K562 (cell line): ENCODE results near the gene BTG2. TPM values are rescaled to one million over a fixed set of nuclear protein-coding genes. Genes with fewer than 3 reads are reported as not detected.

Experiments used
- ATAC-seq: fragments of 200-7000 bp; cut with Tn5 transposase; 3 replicates; pipeline ENCODE4 v1.9.1; 2020; ENCODE audit warnings: moderate library complexity
- BruUV-seq: library from RNA; stranded (reverse); fragments of 400-500 nt; replicated peaks from 2 replicates; lab custom pipeline; 2021; lab: Mats Ljungman, UMichigan
- CTCF ChIA-PET: fragments of 300-600 bp; formaldehyde crosslinking; extraction: SDS; loops from one replicate; lab custom pipeline; 2021; ENCODE audit warnings: low intra/inter-chr PET ratio; lab: Yijun Ruan, JAX
- POLR2A ChIA-PET: fragments of 300-600, 350-650 bp; sonication (Branson Sonifier 250); formaldehyde crosslinking; extraction: SDS; loops from one replicate; lab custom pipeline; 2021; ENCODE audit warnings: antibody characterized with exemption, inconsistent platforms; lab: Yijun Ruan, JAX
- DNase-seq, 4 experiments: peaks; one replicate each; pipeline versions ENCODE4 v3.0.0 to v3.0.0-alpha.2; 2011 to 2018; ENCODE audit warnings: low spot score in 3 of 4, mixed read lengths in 3 of 4; ENCODE audit errors: extremely low read depth in 1 of 4
- FAIRE-seq: peaks from 2 replicates; lab custom pipeline; 2011; peaks lifted over from hg19 to GRCh38; lab: Jason Lieb, UNC
- H2AFZ ChIP-seq: 2 replicates; pipeline ENCODE4 v1.6.0; 2011; ENCODE audit warnings: low read depth, low read length, control low read depth, inconsistent platforms
- H3K27ac ChIP-seq: fragments of 200-600 bp; 3 replicates; pipeline ENCODE4 v1.8.0; 2011; ENCODE audit warnings: low read depth, mild to moderate bottlenecking, control low read depth, inconsistent platforms, low read length, moderate library complexity, mixed read lengths; ENCODE audit errors: extremely low read depth
- H3K27me3 ChIP-seq, 2 experiments: fragments of 300-600 bp in 1 of 2; 2 replicates in 1 of 2; 3 replicates in 1 of 2; pipeline versions ENCODE4 v1.6.0 to v1.8.0; 2011; ENCODE audit warnings: inconsistent platforms in 2 of 2, low read length in 2 of 2, mild to moderate bottlenecking in 1 of 2, mixed read lengths in 1 of 2, moderate library complexity in 1 of 2; ENCODE audit not compliant: control insufficient read depth in 2 of 2, insufficient read depth in 2 of 2
- H3K36me3 ChIP-seq: fragments of 300-600 bp; 3 replicates; pipeline ENCODE4 v1.8.0; 2011; ENCODE audit warnings: mild to moderate bottlenecking, low read length, inconsistent platforms; ENCODE audit not compliant: control insufficient read depth, insufficient read depth
- H3K4me1 ChIP-seq, 2 experiments: fragments of 200-600 bp in 1 of 2; replicated peaks in 1 of 2; 2 replicates in 1 of 2; 3 replicates in 1 of 2; pipeline versions ENCODE4 v1.5.1 to v1.8.0; 2011; ENCODE audit warnings: inconsistent platforms in 2 of 2, low read length in 2 of 2, mild to moderate bottlenecking in 1 of 2, mixed read lengths in 1 of 2, moderate library complexity in 1 of 2; ENCODE audit not compliant: control insufficient read depth in 2 of 2, insufficient read depth in 2 of 2
- H3K4me2 ChIP-seq: 2 replicates; pipeline ENCODE4 v1.6.1; 2011; ENCODE audit warnings: low read length, control low read depth, inconsistent platforms, mixed read lengths; ENCODE audit not compliant: insufficient read depth
- H3K4me3 ChIP-seq: fragments of 200-600 bp; sonication (generic), shearing (Covaris generic); 2 replicates; pipeline ENCODE4 v1.5.1; 2016; ENCODE audit warnings: control low read depth, inconsistent platforms
- H3K79me2 ChIP-seq: fragments of 200-600 bp; 3 replicates; pipeline ENCODE4 v1.8.0; 2011; ENCODE audit warnings: low read length, inconsistent platforms; ENCODE audit not compliant: control insufficient read depth, insufficient read depth
- H3K9ac ChIP-seq, 2 experiments: 2 replicates each; pipeline versions ENCODE4 v1.6.0 to v1.6.1; 2011; ENCODE audit warnings: low read depth in 2 of 2, low read length in 2 of 2, control low read depth in 1 of 2, inconsistent platforms in 1 of 2, mild to moderate bottlenecking in 1 of 2, mixed read lengths in 1 of 2; ENCODE audit not compliant: insufficient read depth in 1 of 2
- H3K9me1 ChIP-seq: one replicate; pipeline ENCODE4 v1.6.0; 2011; ENCODE audit warnings: inconsistent platforms, mild to moderate bottlenecking, low read length, moderate library complexity; ENCODE audit not compliant: control insufficient read depth, insufficient read depth
- H3K9me3 ChIP-seq: replicated peaks from 2 replicates; pipeline ENCODE4 v1.5.1; 2011; ENCODE audit warnings: low read depth, low read length, inconsistent platforms; ENCODE audit not compliant: control insufficient read depth, insufficient read depth
- H4K20me1 ChIP-seq: replicated peaks from 2 replicates; pipeline ENCODE4 v1.6.1; 2011; ENCODE audit warnings: low read length, inconsistent platforms, mixed read lengths; ENCODE audit not compliant: control insufficient read depth, insufficient read depth
- BRD9 ChIP-seq: fragments of 450-650 bp; IDR thresholded peaks from 2 replicates; pipeline ENCODE4 v1.6.1; 2018; ENCODE audit warnings: low read depth; ENCODE audit not compliant: partially characterized antibody
- CBX2 ChIP-seq: fragments of 200-600 bp; sonication (generic); IDR thresholded peaks from one replicate; pipeline ENCODE4 v1.6.1; 2012; ENCODE audit warnings: mild to moderate bottlenecking, low read length, inconsistent platforms; ENCODE audit not compliant: insufficient read depth, poor library complexity, severe bottlenecking
- CGGBP1 ChIP-seq: fragments of 250-450 bp; sonication (Bioruptor Pico); IDR thresholded peaks from 2 replicates; pipeline ENCODE4 v1.9.0; 2021; ENCODE audit warnings: mild to moderate bottlenecking
- GABPA ChIP-seq: fragments of 200-800 bp; sonication (Bioruptor generic); conservative IDR thresholded peaks from 2 replicates; pipeline ENCODE4 v1.6.1; 2016; ENCODE audit warnings: low read depth, missing genetic modification characterization, missing compliant biosample characterization
- ID3 ChIP-seq, 2 experiments: fragments of 250-450 bp in 1 of 2; fragments of 450-650 bp in 1 of 2; sonication (Bioruptor Pico) in 1 of 2; IDR thresholded peaks; 2 replicates each; pipeline versions ENCODE4 v1.6.1 to v1.8.0; 2016 to 2021; ENCODE audit warnings: mild to moderate bottlenecking in 2 of 2, moderate library complexity in 2 of 2, missing compliant biosample characterization in 1 of 2, missing genetic modification characterization in 1 of 2
- RBM15 ChIP-seq: fragments of 200-400 bp; formaldehyde crosslinking; IDR thresholded peaks from 2 replicates; pipeline ENCODE4 v1.6.1; 2018; ENCODE audit warnings: mild to moderate bottlenecking, low read length, moderate library complexity; ENCODE audit not compliant: insufficient read depth
- ZBTB12 ChIP-seq: fragments of 250-450 bp; sonication (Bioruptor Pico); IDR thresholded peaks from 2 replicates; pipeline ENCODE4 v1.4.0; 2020
- ZKSCAN1 ChIP-seq: fragments of 150-350 bp; IDR thresholded peaks from 2 replicates; pipeline ENCODE4 v1.6.1; 2016; ENCODE audit warnings: low read depth, low read length
- ZNF512 ChIP-seq: IDR thresholded peaks from 2 replicates; pipeline ENCODE4 v1.6.1; 2016; ENCODE audit warnings: missing genetic modification characterization, missing compliant biosample characterization
- ZNF695 ChIP-seq: fragments of 450-650 bp; formaldehyde crosslinking; IDR thresholded peaks from 2 replicates; pipeline ENCODE4 v1.4.0; 2020; ENCODE audit warnings: mild to moderate bottlenecking, moderate library complexity
- WGBS: fragments of 100-300 bp; shearing (Covaris generic); methylation state at CpG from one replicate; pipeline ENCODE4 v1.1.6; 2016; ENCODE audit warnings: low coverage, mixed read lengths; ENCODE audit not compliant: insufficient coverage; ENCODE audit errors: missing lambda C conversion rate; 5-methylcytosine and 5-hydroxymethylcytosine counted together
- in situ Hi-C: fragments of 300-500 bp; cut with MboI; formaldehyde crosslinking; loops from 4 replicates; pipeline ENCODE4 v1.15.0; 2018; ENCODE audit warnings: inconsistent platforms, mixed read lengths
- intact Hi-C: fragments of 100-400 bp; cut with micrococcal nuclease; formaldehyde crosslinking; loops from 2 replicates; pipeline ENCODE4 v1.14.2; 2022
- polyA plus RNA-seq, 8 experiments: library from polyadenylated mRNA; depleted of rRNA in 4 of 8; stranded (reverse) in 5 of 8; unstranded in 3 of 8; fragments of >200 nt; fragmentation: Nextera tagmentation in 2 of 8; fragmentation: Illumina TruSeq in 1 of 8; extraction: Ambion mirVana in 2 of 8; extraction: Trizol in 1 of 8; gene quantifications; 2 replicates each; pipeline versions ENCODE4 v1.2.1 to v1.2.3, GENCODE V29; 2011 to 2014; ENCODE audit warnings: inconsistent platforms in 1 of 8, missing spikeins in 1 of 8
- total RNA-seq, 7 experiments: library from RNA; depleted of rRNA in 6 of 7; stranded (reverse); fragments of >200 nt in 6 of 7; fragmentation: Illumina TruSeq in 2 of 7; extraction: Trizol in 2 of 7; gene quantifications; 2 replicates each; pipeline versions ENCODE4 v1.2.1 to v1.2.3, GENCODE V29; 2011 to 2021; ENCODE audit warnings: low replicate concordance in 1 of 7

BTG2 gene
- total and polyA plus RNA-seq, 9 of the 15 experiments (the other 6 are each of a cell fraction or from before 2014, with no cell fraction given) = 2.3 to 41.9 (median 8.7) TPM

- TF ChIP-seq ZBTB12 (CRISPR knock-in tag) = peak; percentile 75
- no peak for TF ChIP-seq RBM15
Measured at GRCh38 chr1:203287109-203287893, 18.0 kb upstream of the BTG2 start (continued).

- DNase-seq (no peak), ATAC-seq (no peak), FAIRE-seq (no peak)
- peak overlapping the region; percentile 14; the same call in 1 of the 3 replicates for H3K27ac ChIP-seq
- H3K9ac ChIP-seq = peak overlapping the region; percentile 16 to 65; a peak in 2 of 4 replicates
- BruUV-seq = no TSS peak
- POLR2A ChIA-PET = interaction anchor here (0.6 to 6.6 kb wide), 4 partner anchors 11 to 100 kb away, joined by 3 to 84 read pairs (median 8); partner anchors contain the start of gene BTG2
- H3K27me3 ChIP-seq = no peaks in the 10 kb centered on the region
- no peaks in the 10 kb centered on the region for H4K20me1 ChIP-seq
- WGBS = 54% methylated on average over 5 of the region's 5 CpGs
- H3K9me3 ChIP-seq = no peaks in the 10 kb centered on the region
- peaks cover 41 to 62% of the 10 kb centered on the region in 2 experiments for H3K4me1 ChIP-seq
- H2AFZ ChIP-seq = peak overlapping the region; percentile 78
- no peaks in the 10 kb centered on the region for H3K9me1 ChIP-seq
- CTCF ChIA-PET = interaction anchor here (0.9 kb wide), 1 partner anchor 15 kb away, joined by 5 read pairs; no protein-coding TSS in a partner anchor
- no peak overlapping the region for H3K4me3 ChIP-seq
- H3K79me2 ChIP-seq = no peaks in the 10 kb centered on the region
- H3K4me2 ChIP-seq = peak overlapping the region; percentile 27
- TF ChIP-seq ID3 (CRISPR knock-in tag; IDR thresholded peaks at IDR 0.05) (no peak), ID3 (tag; IDR thresholded peaks at IDR 0.05) (peak; percentile 5; the same call in 1 of the 2 replicates), BRD9 (no peak), CGGBP1 (CRISPR knock-in tag) (0 out of 2 replicates have a peak, but pooled peaks have one; percentile 26), CBX2 (no peak), ZNF512 (tag) (no peak), GABPA (tag) (no peak), ZNF695 (CRISPR knock-in tag) (no peak), ZKSCAN1 (peak; percentile 30; the same call in 1 of the 2 replicates)
- in situ Hi-C loops (no loop called here), intact Hi-C loops (no loop called here)
- H3K36me3 ChIP-seq = no peaks in the 10 kb centered on the region
Measured at GRCh38 chr1:203287898-203288297, 17.4 kb upstream of the BTG2 start.
